HEK293 (cell line): Measurements from ENCODE around the gene GNB1L.

ENCODE experiments used
- KLF7 ChIP-seq: fragments of 450-650 bp; formaldehyde crosslinking; IDR thresholded peaks from 2 replicates; pipeline ENCODE4 v1.5.1; 2016; ENCODE audit warnings: missing biosample characterization, missing genetic modification characterization, borderline replicate concordance
- REPIN1 ChIP-seq: fragments of 450-650 bp; formaldehyde crosslinking; IDR thresholded peaks from 2 replicates; pipeline ENCODE4 v1.5.1; 2017; ENCODE audit warnings: missing biosample characterization, missing genetic modification characterization, low read depth
- SETDB1 ChIP-seq: IDR thresholded peaks from one replicate; pipeline ENCODE4 v1.6.1; 2017; ENCODE audit warnings: mild to moderate bottlenecking, low read length, moderate library complexity, mixed read lengths; ENCODE audit not compliant: insufficient read length
- YY1 ChIP-seq: fragments of 450-650 bp; formaldehyde crosslinking; IDR thresholded peaks from 2 replicates; pipeline ENCODE4 v1.5.1; 2018; ENCODE audit warnings: missing biosample characterization, missing genetic modification characterization
- ZBTB21 ChIP-seq: fragments of 450-650 bp; formaldehyde crosslinking; IDR thresholded peaks from 2 replicates; pipeline ENCODE4 v1.5.1; 2017; ENCODE audit warnings: missing biosample characterization, missing genetic modification characterization
- ZNF660 ChIP-seq: fragments of 450-650 bp; IDR thresholded peaks from 2 replicates; pipeline ENCODE4 v1.5.1; 2018; ENCODE audit warnings: missing biosample characterization, mild to moderate bottlenecking, missing genetic modification characterization
- ZNF701 ChIP-seq: fragments of 450-650 bp; formaldehyde crosslinking; IDR thresholded peaks from 2 replicates; pipeline ENCODE4 v1.5.1; 2016; ENCODE audit warnings: missing biosample characterization, missing genetic modification characterization
- ZNF791 ChIP-seq: fragments of 450-650 bp; formaldehyde crosslinking; IDR thresholded peaks from 2 replicates; pipeline ENCODE4 v1.5.1; 2016; ENCODE audit warnings: missing biosample characterization, missing genetic modification characterization
- ZSCAN30 ChIP-seq: fragments of 450-650 bp; IDR thresholded peaks from 2 replicates; pipeline ENCODE4 v1.5.1; 2018; ENCODE audit warnings: missing biosample characterization, mild to moderate bottlenecking, missing genetic modification characterization, moderate library complexity
- TF ChIP-seq, protein P1 (sequence below): fragments of 450-650 bp; formaldehyde crosslinking; IDR thresholded peaks from 2 replicates; pipeline ENCODE4 v1.5.1; 2016; ENCODE audit warnings: missing biosample characterization, missing genetic modification characterization
- TF ChIP-seq, protein P2 (sequence below): fragments of 450-650 bp; formaldehyde crosslinking; IDR thresholded peaks from 2 replicates; pipeline ENCODE4 v1.5.1; 2016; ENCODE audit warnings: missing biosample characterization, missing genetic modification characterization
- TF ChIP-seq, protein P3 (sequence below): fragments of 450-650 bp; formaldehyde crosslinking; conservative IDR thresholded peaks from 2 replicates; pipeline ENCODE4 v1.5.1; 2016; ENCODE audit warnings: low read depth, missing biosample characterization, missing genetic modification characterization
- TF ChIP-seq, protein P4 (sequence below): fragments of 450-650 bp; IDR thresholded peaks from 2 replicates; pipeline ENCODE4 v1.5.1; 2018; ENCODE audit warnings: missing biosample characterization, missing genetic modification characterization
- TF ChIP-seq, protein P5 (sequence below): fragments of 450-650 bp; formaldehyde crosslinking; IDR thresholded peaks from 2 replicates; pipeline ENCODE4 v1.5.1; 2016; ENCODE audit warnings: missing biosample characterization, missing genetic modification characterization, low read depth

DNA sequence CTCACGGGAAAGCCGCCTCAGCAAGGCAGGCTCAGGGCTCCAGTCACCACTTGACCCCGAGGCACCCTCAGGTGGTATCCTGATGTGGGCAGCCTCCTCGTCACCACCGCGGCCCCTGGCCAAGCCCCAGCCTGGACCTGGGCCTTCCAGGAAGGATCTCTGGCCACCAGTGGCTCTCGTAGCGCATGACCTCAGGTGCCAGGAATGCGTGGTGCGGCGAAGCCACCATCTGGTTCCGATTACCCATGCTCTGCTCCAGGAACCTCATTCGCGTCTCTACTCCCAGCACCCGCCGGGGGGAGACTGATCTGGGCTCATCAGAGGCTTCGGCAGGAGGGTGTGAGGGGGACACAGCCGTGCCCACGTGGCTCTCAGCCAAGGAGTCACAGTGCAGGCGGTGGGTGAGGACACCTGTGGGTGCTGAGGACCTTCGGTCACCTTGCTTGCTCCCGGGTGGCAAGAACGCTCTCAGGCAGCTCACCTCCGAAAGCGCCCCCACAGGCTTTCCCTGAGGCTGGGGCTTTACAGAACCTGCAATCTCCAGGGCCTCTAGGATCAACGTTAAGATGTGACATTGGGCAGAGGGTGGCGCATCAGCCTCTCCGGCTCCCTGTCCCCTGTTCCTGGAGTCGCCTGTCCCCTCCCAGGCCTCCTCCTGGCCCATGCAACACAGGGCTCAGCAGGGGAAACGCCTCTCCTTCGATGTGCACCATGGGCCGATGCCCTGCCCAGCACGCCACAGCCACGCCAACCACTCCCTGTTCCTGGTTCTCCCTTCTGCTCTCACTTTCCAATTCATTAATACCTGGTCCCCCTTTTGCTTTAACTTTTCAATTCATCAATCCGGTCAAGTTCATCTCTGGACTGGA lies 55.1 kb downstream of the GNB1L start:
- TF ChIP-seq ZBTB21 (no peak), ZSCAN30 (no peak), ZNF701 (tag by site-specific recombination) (no peak), REPIN1 (tag by site-specific recombination) (no peak), SETDB1 (no peak), YY1 (no peak), ZNF660 (no peak), ZNF791 (tag by site-specific recombination) (no peak), KLF7 (tag by site-specific recombination) (no peak)
- TF ChIP-seq, protein P1, sequence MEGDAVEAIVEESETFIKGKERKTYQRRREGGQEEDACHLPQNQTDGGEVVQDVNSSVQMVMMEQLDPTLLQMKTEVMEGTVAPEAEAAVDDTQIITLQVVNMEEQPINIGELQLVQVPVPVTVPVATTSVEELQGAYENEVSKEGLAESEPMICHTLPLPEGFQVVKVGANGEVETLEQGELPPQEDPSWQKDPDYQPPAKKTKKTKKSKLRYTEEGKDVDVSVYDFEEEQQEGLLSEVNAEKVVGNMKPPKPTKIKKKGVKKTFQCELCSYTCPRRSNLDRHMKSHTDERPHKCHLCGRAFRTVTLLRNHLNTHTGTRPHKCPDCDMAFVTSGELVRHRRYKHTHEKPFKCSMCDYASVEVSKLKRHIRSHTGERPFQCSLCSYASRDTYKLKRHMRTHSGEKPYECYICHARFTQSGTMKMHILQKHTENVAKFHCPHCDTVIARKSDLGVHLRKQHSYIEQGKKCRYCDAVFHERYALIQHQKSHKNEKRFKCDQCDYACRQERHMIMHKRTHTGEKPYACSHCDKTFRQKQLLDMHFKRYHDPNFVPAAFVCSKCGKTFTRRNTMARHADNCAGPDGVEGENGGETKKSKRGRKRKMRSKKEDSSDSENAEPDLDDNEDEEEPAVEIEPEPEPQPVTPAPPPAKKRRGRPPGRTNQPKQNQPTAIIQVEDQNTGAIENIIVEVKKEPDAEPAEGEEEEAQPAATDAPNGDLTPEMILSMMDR (tag by site-specific recombination): no peak
- TF ChIP-seq, protein P2, sequence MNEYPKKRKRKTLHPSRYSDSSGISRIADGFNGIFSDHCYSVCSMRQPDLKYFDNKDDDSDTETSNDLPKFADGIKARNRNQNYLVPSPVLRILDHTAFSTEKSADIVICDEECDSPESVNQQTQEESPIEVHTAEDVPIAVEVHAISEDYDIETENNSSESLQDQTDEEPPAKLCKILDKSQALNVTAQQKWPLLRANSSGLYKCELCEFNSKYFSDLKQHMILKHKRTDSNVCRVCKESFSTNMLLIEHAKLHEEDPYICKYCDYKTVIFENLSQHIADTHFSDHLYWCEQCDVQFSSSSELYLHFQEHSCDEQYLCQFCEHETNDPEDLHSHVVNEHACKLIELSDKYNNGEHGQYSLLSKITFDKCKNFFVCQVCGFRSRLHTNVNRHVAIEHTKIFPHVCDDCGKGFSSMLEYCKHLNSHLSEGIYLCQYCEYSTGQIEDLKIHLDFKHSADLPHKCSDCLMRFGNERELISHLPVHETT (tag by site-specific recombination): no peak
- TF ChIP-seq, protein P3, sequence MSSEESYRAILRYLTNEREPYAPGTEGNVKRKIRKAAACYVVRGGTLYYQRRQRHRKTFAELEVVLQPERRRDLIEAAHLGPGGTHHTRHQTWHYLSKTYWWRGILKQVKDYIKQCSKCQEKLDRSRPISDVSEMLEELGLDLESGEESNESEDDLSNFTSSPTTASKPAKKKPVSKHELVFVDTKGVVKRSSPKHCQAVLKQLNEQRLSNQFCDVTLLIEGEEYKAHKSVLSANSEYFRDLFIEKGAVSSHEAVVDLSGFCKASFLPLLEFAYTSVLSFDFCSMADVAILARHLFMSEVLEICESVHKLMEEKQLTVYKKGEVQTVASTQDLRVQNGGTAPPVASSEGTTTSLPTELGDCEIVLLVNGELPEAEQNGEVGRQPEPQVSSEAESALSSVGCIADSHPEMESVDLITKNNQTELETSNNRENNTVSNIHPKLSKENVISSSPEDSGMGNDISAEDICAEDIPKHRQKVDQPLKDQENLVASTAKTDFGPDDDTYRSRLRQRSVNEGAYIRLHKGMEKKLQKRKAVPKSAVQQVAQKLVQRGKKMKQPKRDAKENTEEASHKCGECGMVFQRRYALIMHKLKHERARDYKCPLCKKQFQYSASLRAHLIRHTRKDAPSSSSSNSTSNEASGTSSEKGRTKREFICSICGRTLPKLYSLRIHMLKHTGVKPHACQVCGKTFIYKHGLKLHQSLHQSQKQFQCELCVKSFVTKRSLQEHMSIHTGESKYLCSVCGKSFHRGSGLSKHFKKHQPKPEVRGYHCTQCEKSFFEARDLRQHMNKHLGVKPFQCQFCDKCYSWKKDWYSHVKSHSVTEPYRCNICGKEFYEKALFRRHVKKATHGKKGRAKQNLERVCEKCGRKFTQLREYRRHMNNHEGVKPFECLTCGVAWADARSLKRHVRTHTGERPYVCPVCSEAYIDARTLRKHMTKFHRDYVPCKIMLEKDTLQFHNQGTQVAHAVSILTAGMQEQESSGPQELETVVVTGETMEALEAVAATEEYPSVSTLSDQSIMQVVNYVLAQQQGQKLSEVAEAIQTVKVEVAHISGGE (tag by site-specific recombination): no peak
- TF ChIP-seq, protein P4, sequence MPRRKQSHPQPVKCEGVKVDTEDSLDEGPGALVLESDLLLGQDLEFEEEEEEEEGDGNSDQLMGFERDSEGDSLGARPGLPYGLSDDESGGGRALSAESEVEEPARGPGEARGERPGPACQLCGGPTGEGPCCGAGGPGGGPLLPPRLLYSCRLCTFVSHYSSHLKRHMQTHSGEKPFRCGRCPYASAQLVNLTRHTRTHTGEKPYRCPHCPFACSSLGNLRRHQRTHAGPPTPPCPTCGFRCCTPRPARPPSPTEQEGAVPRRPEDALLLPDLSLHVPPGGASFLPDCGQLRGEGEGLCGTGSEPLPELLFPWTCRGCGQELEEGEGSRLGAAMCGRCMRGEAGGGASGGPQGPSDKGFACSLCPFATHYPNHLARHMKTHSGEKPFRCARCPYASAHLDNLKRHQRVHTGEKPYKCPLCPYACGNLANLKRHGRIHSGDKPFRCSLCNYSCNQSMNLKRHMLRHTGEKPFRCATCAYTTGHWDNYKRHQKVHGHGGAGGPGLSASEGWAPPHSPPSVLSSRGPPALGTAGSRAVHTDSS: no peak
- TF ChIP-seq, protein P5, sequence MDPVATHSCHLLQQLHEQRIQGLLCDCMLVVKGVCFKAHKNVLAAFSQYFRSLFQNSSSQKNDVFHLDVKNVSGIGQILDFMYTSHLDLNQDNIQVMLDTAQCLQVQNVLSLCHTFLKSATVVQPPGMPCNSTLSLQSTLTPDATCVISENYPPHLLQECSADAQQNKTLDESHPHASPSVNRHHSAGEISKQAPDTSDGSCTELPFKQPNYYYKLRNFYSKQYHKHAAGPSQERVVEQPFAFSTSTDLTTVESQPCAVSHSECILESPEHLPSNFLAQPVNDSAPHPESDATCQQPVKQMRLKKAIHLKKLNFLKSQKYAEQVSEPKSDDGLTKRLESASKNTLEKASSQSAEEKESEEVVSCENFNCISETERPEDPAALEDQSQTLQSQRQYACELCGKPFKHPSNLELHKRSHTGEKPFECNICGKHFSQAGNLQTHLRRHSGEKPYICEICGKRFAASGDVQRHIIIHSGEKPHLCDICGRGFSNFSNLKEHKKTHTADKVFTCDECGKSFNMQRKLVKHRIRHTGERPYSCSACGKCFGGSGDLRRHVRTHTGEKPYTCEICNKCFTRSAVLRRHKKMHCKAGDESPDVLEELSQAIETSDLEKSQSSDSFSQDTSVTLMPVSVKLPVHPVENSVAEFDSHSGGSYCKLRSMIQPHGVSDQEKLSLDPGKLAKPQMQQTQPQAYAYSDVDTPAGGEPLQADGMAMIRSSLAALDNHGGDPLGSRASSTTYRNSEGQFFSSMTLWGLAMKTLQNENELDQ (tag by site-specific recombination): no peak
